Heart right ventricle (tissue), 16 donors: ENCODE results near the gene MTCH2. TPM values are rescaled to one million over a fixed set of nuclear protein-coding genes. Genes with fewer than 3 reads are reported as not detected.

Experiments
- ATAC-seq, 8 donors: fragments of 200-7000 bp; cut with Tn5 transposase; one replicate each; pipeline ENCODE4 v1.9.1; 2020; ENCODE audit warnings: mild to moderate bottlenecking in 8 of 8, moderate library complexity in 8 of 8, moderate number of reproducible peaks in 1 of 8
- DNase-seq, 2 donors: peaks; one replicate each; pipeline ENCODE4 v3.0.0-alpha.2; 2020
- H3K27ac ChIP-seq, 10 donors: fragments of 200-600 bp; sonication (generic) in 2 of 10; one replicate each; pipeline versions ENCODE4 v1.5.0 to v1.8.0; 2020 to 2022; ENCODE audit warnings: mild to moderate bottlenecking in 3 of 10
- H3K27me3 ChIP-seq, 7 donors: fragments of 200-600 bp; one replicate each; pipeline ENCODE4 v1.8.0; 2021 to 2022; ENCODE audit warnings: mild to moderate bottlenecking in 2 of 7
- H3K36me3 ChIP-seq, 9 donors: fragments of 200-600 bp; sonication (generic) in 1 of 9; one replicate each; pipeline versions ENCODE4 v1.5.0 to v1.8.0; 2020 to 2022; ENCODE audit warnings: mild to moderate bottlenecking in 2 of 9
- H3K4me1 ChIP-seq, 9 donors: fragments of 200-600 bp; sonication (generic) in 1 of 9; one replicate each; pipeline versions ENCODE4 v1.5.0 to v1.8.0; 2020 to 2022; ENCODE audit warnings: mild to moderate bottlenecking in 4 of 9
- H3K4me3 ChIP-seq, 10 donors: fragments of 200-600 bp; sonication (generic) in 2 of 10; one replicate each; pipeline versions ENCODE4 v1.5.0 to v1.8.0; 2020 to 2022; ENCODE audit warnings: mild to moderate bottlenecking in 7 of 10, moderate library complexity in 2 of 10
- H3K9me3 ChIP-seq, 11 donors: fragments of 200-600 bp in 10 of 11; sonication (generic) in 2 of 11; one replicate each; pipeline versions ENCODE4 v1.5.0 to v1.8.0; 2013 to 2022; ENCODE audit warnings: mild to moderate bottlenecking in 2 of 11, control low read depth in 1 of 11, moderate library complexity in 1 of 11
- CTCF ChIP-seq, 9 donors: fragments of 200-600 bp; sonication (generic) in 2 of 9; IDR thresholded peaks; one replicate each; pipeline versions ENCODE4 v1.5.0 to v1.8.0; 2021 to 2022; ENCODE audit warnings: antibody characterized with exemption in 9 of 9, mild to moderate bottlenecking in 5 of 9, moderate library complexity in 1 of 9
- WGBS, 2 donors: extraction: QIAGEN DNeasy Blood & Tissue Kit; methylation state at CpG; one replicate each; pipeline ENCODE4 v1.1.7; 2013; ENCODE audit warnings: inconsistent platforms in 1 of 2; 5-methylcytosine and 5-hydroxymethylcytosine counted together
- intact Hi-C, 10 donors: fragments of 100-400 bp; cut with DNase I; formaldehyde crosslinking; loops; one replicate each; pipeline versions ENCODE4 v1.11.1 to v1.14.2; 2022
- polyA plus RNA-seq, 2 donors: library from polyadenylated mRNA; stranded (reverse); fragments of 200-250 nt; gene quantifications; one replicate each; pipeline ENCODE4 v1.2.3, GENCODE V29; 2013
- total RNA-seq, 10 donors: library from RNA; stranded (reverse); fragmentation: NEBNext Ultra II Directional in 3 of 10; extraction: Animal tissue kit (Norgen Biotek cat#: 25700) in 3 of 10; gene quantifications; one replicate each; pipeline versions ENCODE4 v1.2.1 to v1.2.4, GENCODE V29; 2021 to 2023
- donor health status: Arrhythmogenic right ventricular cardiomyopathy.
- donor health status: ischemic (EF 13 %, LVEDD 7.1; RV severe dilation, severe dysfunction).
- donor health status: healthy with polysubstance abuse.
- donor health status: DM: no; HTN: yes; CAD: no.
- donor health status: DM: no; HTN: no; CAD: no.
- donor health status: ischemic (EF 25% LVEDD 6.9; RV normal size, moderate dysfunction).
- donor health status: ischemic (EF 25% LVEDD 5.7; RV mildly dilated, moderate dysfunction).
- donor health status: healthy.
- donor health status: DM: yes; HTN: yes; CAD: no.
- donor health status: Ischemic cardiomyopathy.
- donor health status: ischemic (EF 35%, LVEDD 5.7; RV mildly dilated, moderate dysfunction).
- donor health status: nonischemic (EF 11% LVEDD 7.7; RV severe dilation, severe dysfunction).
- donor health status: DM: yes; HTN: yes; CAD: no.
- donor health status: PGD.
- donor health status: ischemic (EF 29% LVEDD 5.4; RV normal size, mild dysfunction).
- donor health status: nonischemic (EF 23%, LVEDD 6.1; RV moderate dilation, normal function).

MTCH2 gene
- total and polyA plus RNA-seq, 12 donors: 23.8 to 137 (median 104) TPM

- 79 to 81% methylated on average over 3 of the region's 3 CpGs for WGBS, 2 donors
Measured at GRCh38 chr11:47609675-47610074, 32.7 kb downstream of the MTCH2 start.

GRCh38 chr11:47607380-47607779 is 35.0 kb downstream of the MTCH2 start:
- Histone ChIP-seq H3K4me1 (peaks cover 5 to 41% (median 29%) of the 10 kb centered on the region in 9 donors), H3K27ac (peak overlapping the region in 6 of 10 donors; percentile 20 to 66 (median 36)), H3K9me3 (no peaks in the 10 kb centered on the region), H3K27me3 (no peaks in the 10 kb centered on the region), H3K4me3 (no peak overlapping the region), H3K36me3 (peaks cover 0 to 20% (median 0%) of the 10 kb centered on the region in 9 donors)
- 31 to 42% methylated on average over 7 of the region's 7 CpGs for WGBS, 2 donors
- no peak for TF ChIP-seq CTCF (IDR thresholded peaks at IDR 0.05)
- DNase-seq (peak; percentile 35 to 40), ATAC-seq (peak; percentile 52 to 70 (median 68))
- intact Hi-C loops: loop anchor here in 1 of 10 donors (5.0 kb wide), 1 partner anchor 35 kb away; no protein-coding TSS in a partner anchor

More at GRCh38 chr11:47609675-47610074, 32.7 kb downstream of the MTCH2 start:
- DNase-seq (no peak), ATAC-seq (no peak)
- intact Hi-C loops: loop anchor here in 3 of 10 donors (5.0 to 10.0 kb wide), 4 partner anchors 37 to 235 kb away; partner anchors contain the start of gene SPI1 (in 2 of the 3)
- TF ChIP-seq CTCF (IDR thresholded peaks at IDR 0.05): no peak
- Histone ChIP-seq H3K4me1 (peaks cover 5 to 41% (median 29%) of the 10 kb centered on the region in 9 donors), H3K9me3 (no peaks in the 10 kb centered on the region), H3K27ac (no peak overlapping the region), H3K4me3 (no peak overlapping the region), H3K27me3 (no peaks in the 10 kb centered on the region), H3K36me3 (peaks cover 0 to 20% (median 0%) of the 10 kb centered on the region in 9 donors)

- WGBS, 2 donors: 19 to 27% methylated on average over 5 of the region's 5 CpGs
- peak; percentile 54 to 87 (median 82) for ATAC-seq
Measured at GRCh38 chr11:47606731-47607130, 35.6 kb downstream of the MTCH2 start.

GRCh38 chr11:47605921-47606320 is 36.4 kb downstream of the MTCH2 start:
- peak overlapping the region in 1 of 10 donors; percentile 42 for H3K27ac ChIP-seq
- H3K4me1 ChIP-seq: peaks cover 5 to 34% (median 23%) of the 10 kb centered on the region in 9 donors
- no peaks in the 10 kb centered on the region for H3K9me3 ChIP-seq
- H3K36me3 ChIP-seq: peaks cover 0 to 16% (median 0%) of the 10 kb centered on the region in 9 donors
- no peaks in the 10 kb centered on the region for H3K27me3 ChIP-seq
- no peak for TF ChIP-seq CTCF (IDR thresholded peaks at IDR 0.05)
- intact Hi-C loops: loop anchor here in 1 of 10 donors (5.0 kb wide), 1 partner anchor 34 kb away; no protein-coding TSS in a partner anchor
- DNase-seq (no peak), ATAC-seq (peak in 1 of 8 donors; percentile 35)
- WGBS, 2 donors: 40 to 52% methylated on average over 3 of the region's 3 CpGs
- no peak overlapping the region for H3K4me3 ChIP-seq

More at GRCh38 chr11:47606731-47607130, 35.6 kb downstream of the MTCH2 start:
- peak in 1 of 2 donors; percentile 34 for DNase-seq
- intact Hi-C loops: loop anchor here in 1 of 10 donors (5.0 kb wide), 1 partner anchor 34 kb away; no protein-coding TSS in a partner anchor
- H3K4me1 ChIP-seq: peaks cover 5 to 41% (median 29%) of the 10 kb centered on the region in 9 donors
- no peaks in the 10 kb centered on the region for H3K27me3 ChIP-seq
- TF ChIP-seq CTCF (IDR thresholded peaks at IDR 0.05): no peak
- H3K27ac ChIP-seq: peak overlapping the region in 6 of 10 donors; percentile 7 to 66 (median 30)
- H3K4me3 ChIP-seq: no peak overlapping the region
- peaks cover 0 to 20% (median 0%) of the 10 kb centered on the region in 9 donors for H3K36me3 ChIP-seq
- no peaks in the 10 kb centered on the region for H3K9me3 ChIP-seq
